NCI-H2107 treated with DMSO at 0.1 percent for 48 hours (cell line): ENCODE results near the gene CDKN2D.
"Not testable (repeated sequence)": the region's sequence is repeated elsewhere in the genome, so short reads cannot be mapped to it uniquely, and the experiment has no call there.

Experiments used
- DNase-seq: peaks from one replicate; lab custom pipeline; 2025; ENCODE audit not compliant: unreplicated experiment; lab: John Stamatoyannopoulos, UW

CDKN2D gene

GRCh38 chr19:10552510-10553053 lies 16.2 kb downstream of the CDKN2D start:
- no peak for DNase-seq

GRCh38 chr19:10551698-10552301 lies 17.0 kb downstream of the CDKN2D start:
- no peak for DNase-seq

GRCh38 chr19:10551006-10551405 lies 17.8 kb downstream of the CDKN2D start:
- DNase-seq, result not testable (repeated sequence)

- no peak for DNase-seq
Observed at GRCh38 chr19:10550336-10550735, 18.4 kb downstream of the CDKN2D start.

- DNase-seq, result no peak
Observed at GRCh38 chr19:10549733-10550132, 19.0 kb downstream of the CDKN2D start.

- no peak for DNase-seq
Observed at GRCh38 chr19:10548746-10549276, 20.0 kb downstream of the CDKN2D start.

GRCh38 chr19:10546817-10547216 lies 22.0 kb downstream of the CDKN2D start:
- DNase-seq, result no peak

- DNase-seq, result no peak
Observed at GRCh38 chr19:10544753-10545251, 24.0 kb downstream of the CDKN2D start.

- no peak for DNase-seq
Observed at GRCh38 chr19:10544242-10544752, 24.5 kb downstream of the CDKN2D start.

- DNase-seq, result peak; percentile 48
Observed at GRCh38 chr19:10543420-10544241, 25.1 kb downstream of the CDKN2D start, which contains the start of gene ATG4D. TSS of gene ATG4D (plus strand) at chr19:10543904. CDS start at chr19:10544091, 187 bp downstream.

- no peak for DNase-seq
Observed at GRCh38 chr19:10543059-10543419, 25.7 kb downstream of the CDKN2D start.

GRCh38 chr19:10539016-10539415 lies 29.8 kb downstream of the CDKN2D start:
- DNase-seq, result not testable (repeated sequence)

GRCh38 chr19:10538204-10538983 lies 30.4 kb downstream of the CDKN2D start:
- no peak for DNase-seq

- no peak for DNase-seq
Observed at GRCh38 chr19:10537668-10538067, 31.1 kb downstream of the CDKN2D start.

- DNase-seq, result no peak
Observed at GRCh38 chr19:10535613-10536012, 33.2 kb downstream of the CDKN2D start.

- DNase-seq, result no peak
Observed at GRCh38 chr19:10533646-10534386, 35.0 kb downstream of the CDKN2D start.

- no peak for DNase-seq
Observed at GRCh38 chr19:10532457-10532856, 36.3 kb downstream of the CDKN2D start.

- not testable (repeated sequence) for DNase-seq
Observed at GRCh38 chr19:10526887-10527286, 41.9 kb downstream of the CDKN2D start.

GRCh38 chr19:10525636-10526035 lies 43.1 kb downstream of the CDKN2D start:
- no peak for DNase-seq

GRCh38 chr19:10523135-10523636 lies 45.6 kb downstream of the CDKN2D start:
- DNase-seq, result no peak
